ENCODE measurements around the gene ABCA9. TPM values are rescaled to one million over a fixed set of nuclear protein-coding genes. Genes with fewer than 3 reads are reported as not detected.

ABCA9 gene
- total and polyA plus RNA-seq, 4 donors = 1.4 to 100 (median 25.0) TPM

- intact Hi-C loops (cut with DNase I) = no loop called here
- Histone ChIP-seq H3K9me3 (ENCODE audit: control insufficient read depth, low read length) (no peaks in the 10 kb centered on the region), H3K27me3 (ENCODE audit: control insufficient read depth in 1 of 2, insufficient read depth in 2 of 2, low read length in 1 of 2) (no peaks in the 10 kb centered on the region), H3K4me3 (ENCODE audit: low read length in 2 of 2) (no peak overlapping the region), H3K36me3 (ENCODE audit: control insufficient read depth in 1 of 2, insufficient read depth in 2 of 2, low read length in 1 of 2) (no peaks in the 10 kb centered on the region), H3K27ac (ENCODE audit: low read depth in 1 of 2, low read length in 2 of 2) (no peak overlapping the region), H3K4me1 (ENCODE audit: control insufficient read depth in 1 of 2, insufficient read depth in 2 of 2, low read length in 2 of 2) (peaks cover 0 to 2% of the 10 kb centered on the region in 2 donors)
- ATAC-seq (ENCODE audit: low FRiP score) (no peak), DNase-seq (no peak)
- WGBS, 2 donors = 88 to 91% methylated on average over 2 of the region's 2 CpGs
These were observed 12.1 kb downstream of the ABCA9 start for GRCh38 chr17:69048634-69049033.

- H3K4me1 ChIP-seq (ENCODE audit: control insufficient read depth in 1 of 2, insufficient read depth in 2 of 2, low read length in 2 of 2) = peaks cover 0 to 2% of the 10 kb centered on the region in 2 donors
- no peaks in the 10 kb centered on the region for H3K36me3 ChIP-seq (ENCODE audit: control insufficient read depth in 1 of 2, insufficient read depth in 2 of 2, low read length in 1 of 2)
- no peak overlapping the region for H3K27ac ChIP-seq (ENCODE audit: low read depth in 1 of 2, low read length in 2 of 2)
- 14 to 19% methylated on average over 3 of the region's 3 CpGs for WGBS, 2 donors
- DNase-seq = peak in 1 of 2 donors; percentile 71
- H3K9me3 ChIP-seq (ENCODE audit: control insufficient read depth, low read length) = no peaks in the 10 kb centered on the region
- intact Hi-C loops (cut with DNase I) = no loop called here
- no peak overlapping the region for H3K4me3 ChIP-seq (ENCODE audit: low read length in 2 of 2)
- H3K27me3 ChIP-seq (ENCODE audit: control insufficient read depth in 1 of 2, insufficient read depth in 2 of 2, low read length in 1 of 2) = no peaks in the 10 kb centered on the region
- ATAC-seq (ENCODE audit: low FRiP score) = peak; percentile 87
These were observed 13.1 kb downstream of the ABCA9 start for GRCh38 chr17:69047368-69048263.

- no peak for DNase-seq
- no peak for ATAC-seq (ENCODE audit: low FRiP score)
- H3K36me3 ChIP-seq (ENCODE audit: control insufficient read depth in 1 of 2, insufficient read depth in 2 of 2, low read length in 1 of 2) = no peaks in the 10 kb centered on the region
- H3K9me3 ChIP-seq (ENCODE audit: control insufficient read depth, low read length) = no peaks in the 10 kb centered on the region
- peaks cover 0 to 2% of the 10 kb centered on the region in 2 donors for H3K4me1 ChIP-seq (ENCODE audit: control insufficient read depth in 1 of 2, insufficient read depth in 2 of 2, low read length in 2 of 2)
- intact Hi-C loops (cut with DNase I) = no loop called here
- no peak overlapping the region for H3K27ac ChIP-seq (ENCODE audit: low read depth in 1 of 2, low read length in 2 of 2)
- H3K27me3 ChIP-seq (ENCODE audit: control insufficient read depth in 1 of 2, insufficient read depth in 2 of 2, low read length in 1 of 2) = no peaks in the 10 kb centered on the region
- H3K4me3 ChIP-seq (ENCODE audit: low read length in 2 of 2) = no peak overlapping the region
- 83 to 88% methylated on average over 4 of the region's 4 CpGs for WGBS, 2 donors
These were observed 14.5 kb downstream of the ABCA9 start for GRCh38 chr17:69046121-69046807.

GRCh38 chr17:69045646-69046045 lies 15.1 kb downstream of the ABCA9 start:
- no peak overlapping the region for H3K27ac ChIP-seq (ENCODE audit: low read depth in 1 of 2, low read length in 2 of 2)
- no peak for ATAC-seq (ENCODE audit: low FRiP score)
- H3K4me3 ChIP-seq (ENCODE audit: low read length in 2 of 2) = no peak overlapping the region
- intact Hi-C loops (cut with DNase I) = no loop called here
- H3K36me3 ChIP-seq (ENCODE audit: control insufficient read depth in 1 of 2, insufficient read depth in 2 of 2, low read length in 1 of 2) = no peaks in the 10 kb centered on the region
- H3K27me3 ChIP-seq (ENCODE audit: control insufficient read depth in 1 of 2, insufficient read depth in 2 of 2, low read length in 1 of 2) = no peaks in the 10 kb centered on the region
- H3K4me1 ChIP-seq (ENCODE audit: control insufficient read depth in 1 of 2, insufficient read depth in 2 of 2, low read length in 2 of 2) = no peaks in the 10 kb centered on the region
- H3K9me3 ChIP-seq (ENCODE audit: control insufficient read depth, low read length) = no peaks in the 10 kb centered on the region
- WGBS, 2 donors = 95 to 98% methylated on average over 2 of the region's 2 CpGs
- DNase-seq = no peak

- Histone ChIP-seq H3K4me3 (ENCODE audit: low read length in 2 of 2) (no peak overlapping the region), H3K4me1 (ENCODE audit: control insufficient read depth in 1 of 2, insufficient read depth in 2 of 2, low read length in 2 of 2) (no peaks in the 10 kb centered on the region), H3K27ac (ENCODE audit: low read depth in 1 of 2, low read length in 2 of 2) (no peak overlapping the region), H3K36me3 (ENCODE audit: control insufficient read depth in 1 of 2, insufficient read depth in 2 of 2, low read length in 1 of 2) (no peaks in the 10 kb centered on the region), H3K9me3 (ENCODE audit: control insufficient read depth, low read length) (no peaks in the 10 kb centered on the region), H3K27me3 (ENCODE audit: control insufficient read depth in 1 of 2, insufficient read depth in 2 of 2, low read length in 1 of 2) (no peaks in the 10 kb centered on the region)
- DNase-seq = no peak
- intact Hi-C loops (cut with DNase I) = no loop called here
- no peak for ATAC-seq (ENCODE audit: low FRiP score)
- 94 to 96% methylated on average over 2 of the region's 2 CpGs for WGBS, 2 donors
These were observed 16.4 kb downstream of the ABCA9 start for GRCh38 chr17:69044371-69044770.

- 91 to 93% methylated on average over 6 of the region's 6 CpGs for WGBS, 2 donors
- intact Hi-C loops (cut with DNase I) = no loop called here
- H3K36me3 ChIP-seq (ENCODE audit: control insufficient read depth in 1 of 2, insufficient read depth in 2 of 2, low read length in 1 of 2) = no peaks in the 10 kb centered on the region
These were observed 17.5 kb downstream of the ABCA9 start for GRCh38 chr17:69043098-69043734.

GRCh38 chr17:69042308-69042707 lies 18.4 kb downstream of the ABCA9 start:
- intact Hi-C loops (cut with DNase I) = no loop called here
- H3K9me3 ChIP-seq (ENCODE audit: control insufficient read depth, low read length) = no peaks in the 10 kb centered on the region
- ATAC-seq (ENCODE audit: low FRiP score) = no peak
- no peak overlapping the region for H3K27ac ChIP-seq (ENCODE audit: low read depth in 1 of 2, low read length in 2 of 2)
- no peaks in the 10 kb centered on the region for H3K27me3 ChIP-seq (ENCODE audit: control insufficient read depth in 1 of 2, insufficient read depth in 2 of 2, low read length in 1 of 2)
- no peaks in the 10 kb centered on the region for H3K4me1 ChIP-seq (ENCODE audit: control insufficient read depth in 1 of 2, insufficient read depth in 2 of 2, low read length in 2 of 2)
- DNase-seq = no peak
- H3K36me3 ChIP-seq (ENCODE audit: control insufficient read depth in 1 of 2, insufficient read depth in 2 of 2, low read length in 1 of 2) = no peaks in the 10 kb centered on the region
- H3K4me3 ChIP-seq (ENCODE audit: low read length in 2 of 2) = no peak overlapping the region
- 81 to 82% methylated on average over 5 of the region's 5 CpGs for WGBS, 2 donors

More at GRCh38 chr17:69043098-69043734, 17.5 kb downstream of the ABCA9 start:
- no peaks in the 10 kb centered on the region for H3K9me3 ChIP-seq (ENCODE audit: control insufficient read depth, low read length)
- H3K27me3 ChIP-seq (ENCODE audit: control insufficient read depth in 1 of 2, insufficient read depth in 2 of 2, low read length in 1 of 2) = no peaks in the 10 kb centered on the region
- ATAC-seq (ENCODE audit: low FRiP score) = no peak
- no peak for DNase-seq
- no peak overlapping the region for H3K4me3 ChIP-seq (ENCODE audit: low read length in 2 of 2)
- no peaks in the 10 kb centered on the region for H3K4me1 ChIP-seq (ENCODE audit: control insufficient read depth in 1 of 2, insufficient read depth in 2 of 2, low read length in 2 of 2)
- no peak overlapping the region for H3K27ac ChIP-seq (ENCODE audit: low read depth in 1 of 2, low read length in 2 of 2)

GRCh38 chr17:69031839-69032238 lies 28.9 kb downstream of the ABCA9 start:
- no peak for ATAC-seq (ENCODE audit: low FRiP score)
- 82 to 85% methylated on average over 3 of the region's 3 CpGs for WGBS, 2 donors

More at GRCh38 chr17:69031839-69032238, 28.9 kb downstream of the ABCA9 start:
- Histone ChIP-seq H3K9me3 (ENCODE audit: control insufficient read depth, low read length) (no peaks in the 10 kb centered on the region), H3K36me3 (ENCODE audit: control insufficient read depth in 1 of 2, insufficient read depth in 2 of 2, low read length in 1 of 2) (no peaks in the 10 kb centered on the region), H3K27ac (ENCODE audit: low read depth in 1 of 2, low read length in 2 of 2) (no peak overlapping the region), H3K27me3 (ENCODE audit: control insufficient read depth in 1 of 2, insufficient read depth in 2 of 2, low read length in 1 of 2) (no peaks in the 10 kb centered on the region), H3K4me1 (ENCODE audit: control insufficient read depth in 1 of 2, insufficient read depth in 2 of 2, low read length in 2 of 2) (no peaks in the 10 kb centered on the region), H3K4me3 (ENCODE audit: low read length in 2 of 2) (no peak overlapping the region)
- no peak for DNase-seq
- intact Hi-C loops (cut with DNase I) = no loop called here
